ENCODE data around the gene SCYGR1.

DNA sequence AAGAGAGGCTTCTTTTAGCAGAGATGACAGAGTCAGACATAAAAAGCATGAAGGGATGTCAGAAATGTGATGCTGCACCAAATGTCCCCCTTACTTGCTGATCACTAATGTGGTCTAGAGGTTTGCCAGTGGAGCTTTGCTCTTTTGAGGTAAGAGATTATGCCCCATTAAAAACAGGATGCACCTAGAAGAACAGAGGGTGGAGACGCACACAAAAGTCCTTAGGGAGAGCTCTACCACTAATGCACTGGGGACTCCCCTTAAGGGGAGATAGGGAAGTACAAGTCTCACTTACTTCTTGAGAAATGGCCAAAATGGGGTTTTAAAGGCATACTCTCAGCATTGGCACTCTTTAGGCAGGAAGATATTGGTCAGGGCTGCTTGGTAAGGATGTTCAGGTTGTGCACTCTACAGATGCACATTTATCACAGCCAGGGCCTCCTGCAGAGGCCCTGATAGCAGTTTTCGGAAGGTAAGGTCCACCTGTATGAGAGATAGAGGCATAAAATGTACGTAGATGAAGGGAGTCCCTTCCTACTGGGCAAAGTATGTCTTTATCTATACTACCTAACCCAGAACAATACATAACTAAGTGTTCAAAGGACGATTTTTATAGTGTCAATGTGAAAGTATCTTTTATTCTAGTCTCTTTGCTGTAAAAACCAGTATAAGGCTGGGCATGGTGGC, 17.0 kb upstream of the SCYGR1 start:
- TF ChIP-seq POLR2A (IDR thresholded peaks at IDR 0.05; ENCODE audit: low read length), result no peak
- TF ChIP-seq GATA1 (IDR thresholded peaks at IDR 0.05; ENCODE audit: low read depth, low read length), result no peak

Data from erythroblast (primary cell).